Kasumi-1 (cell line): ENCODE measurements around the gene CACNA2D2.

Experiments
- DNase-seq, 2 experiments: peaks; one replicate each; lab custom pipeline; 2025; lab: John Stamatoyannopoulos, UW

Gene CACNA2D2

GRCh38 chr3:50325497-50326181, 177.8 kb downstream of the CACNA2D2 start:
- DNase-seq, result peak in 1 of 2 experiments; percentile 19

DNA sequence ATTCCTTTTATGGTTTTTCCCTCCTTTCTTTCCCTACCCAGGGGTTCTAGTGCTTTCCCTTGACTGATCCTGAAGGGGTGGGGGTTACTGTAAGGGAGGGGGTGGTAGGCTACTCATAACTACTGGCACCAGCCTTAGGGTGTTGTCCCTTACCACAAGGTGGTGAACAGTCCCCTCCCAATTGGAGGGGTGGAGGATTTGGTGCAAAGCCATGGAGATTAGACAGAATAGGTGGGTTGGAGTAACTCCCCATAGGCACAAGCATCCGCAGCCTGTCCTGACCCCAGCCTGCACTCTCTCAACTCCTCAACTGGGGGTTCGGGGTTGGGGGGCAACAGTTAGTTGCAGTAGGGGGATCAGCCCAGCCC, 178.3 kb downstream of the CACNA2D2 start:
- no peak for DNase-seq

- peak; percentile 48 to 78 for DNase-seq
Measured at GRCh38 chr3:50324351-50325112, 178.9 kb downstream of the CACNA2D2 start.

- DNase-seq, result no peak
Measured at GRCh38 chr3:50323614-50324199, 179.7 kb downstream of the CACNA2D2 start.

DNA sequence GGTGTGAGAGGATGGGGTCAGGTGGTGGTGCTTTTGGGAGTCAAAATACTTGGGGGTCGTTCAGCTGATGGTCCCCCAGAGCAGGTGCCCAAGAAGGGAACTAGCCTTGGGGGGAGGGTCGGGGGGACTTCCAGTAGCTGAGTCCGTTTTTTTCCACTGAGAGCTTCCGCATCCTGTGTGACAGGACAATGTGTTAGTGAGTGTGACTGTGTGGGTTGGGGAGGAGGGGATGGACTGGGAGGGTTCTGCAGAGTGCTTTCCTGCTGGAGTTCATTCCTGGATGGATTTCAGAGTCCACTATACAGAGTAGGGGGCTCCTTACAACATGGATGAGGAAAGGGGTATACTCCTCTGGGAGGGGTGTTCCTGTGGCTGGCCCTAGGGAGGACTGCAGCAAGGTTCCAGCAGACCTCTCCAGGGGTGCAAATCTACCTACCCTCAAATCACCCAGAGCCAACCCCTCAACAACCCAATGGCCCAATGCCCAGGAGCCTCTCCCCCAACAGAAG, 180.3 kb downstream of the CACNA2D2 start:
- no peak for DNase-seq

DNA sequence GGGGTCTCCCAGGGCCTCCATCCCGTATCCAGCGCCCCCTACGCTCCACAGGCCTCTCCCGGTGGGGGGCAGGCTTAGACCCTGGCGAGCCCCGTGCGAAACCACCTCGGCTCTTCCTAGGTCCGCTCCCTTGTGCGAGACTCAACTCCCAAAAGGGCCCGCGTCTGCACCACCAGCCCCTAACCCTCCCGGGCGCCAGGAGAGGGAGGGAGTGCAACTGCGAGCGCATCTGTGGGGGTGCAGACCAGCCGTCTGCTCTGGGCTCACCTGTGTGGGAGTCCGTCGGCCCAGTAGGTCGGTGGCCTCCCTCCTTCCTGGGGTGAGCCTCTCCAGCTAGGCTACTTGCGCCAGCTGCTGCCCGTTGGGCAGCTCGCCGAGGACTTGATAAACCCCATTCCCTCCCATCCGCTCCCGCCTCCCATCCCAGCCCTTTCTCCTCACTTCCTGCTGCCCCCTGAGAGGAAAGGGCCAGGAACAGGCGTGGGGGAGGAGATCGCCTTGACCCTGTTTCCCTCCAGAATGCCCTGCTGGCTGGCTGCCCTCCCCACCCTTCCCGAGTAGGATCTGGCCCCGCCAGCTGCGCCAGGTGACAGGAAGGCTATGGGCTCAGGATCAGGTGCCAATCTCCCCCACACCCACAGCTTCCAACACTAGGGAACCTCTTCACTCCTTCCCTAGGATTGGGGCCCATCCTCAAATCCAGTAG, 180.9 kb downstream of the CACNA2D2 start, which contains the start of gene HYAL2:
TSS of gene HYAL2 (minus strand) at position 360 of the 706 bp plus-strand sequence. CDS start 2,256 bp downstream, outside the sequence.
- DNase-seq, result no peak

DNA sequence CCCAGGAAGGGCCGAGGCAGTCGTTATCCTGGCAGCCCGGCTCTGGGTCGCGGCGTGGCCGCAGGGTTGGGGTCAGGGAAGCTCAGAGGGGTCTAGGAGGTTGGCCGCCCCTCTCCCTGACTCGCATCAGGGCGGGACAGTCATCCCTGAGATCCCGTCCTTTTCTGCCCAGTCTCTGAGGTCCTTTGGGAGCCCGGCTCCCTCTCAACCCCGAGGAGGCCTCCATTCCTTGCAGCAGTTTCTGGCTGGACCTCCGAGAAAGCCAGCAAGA, 181.4 kb downstream of the CACNA2D2 start:
- DNase-seq, result no peak

DNA sequence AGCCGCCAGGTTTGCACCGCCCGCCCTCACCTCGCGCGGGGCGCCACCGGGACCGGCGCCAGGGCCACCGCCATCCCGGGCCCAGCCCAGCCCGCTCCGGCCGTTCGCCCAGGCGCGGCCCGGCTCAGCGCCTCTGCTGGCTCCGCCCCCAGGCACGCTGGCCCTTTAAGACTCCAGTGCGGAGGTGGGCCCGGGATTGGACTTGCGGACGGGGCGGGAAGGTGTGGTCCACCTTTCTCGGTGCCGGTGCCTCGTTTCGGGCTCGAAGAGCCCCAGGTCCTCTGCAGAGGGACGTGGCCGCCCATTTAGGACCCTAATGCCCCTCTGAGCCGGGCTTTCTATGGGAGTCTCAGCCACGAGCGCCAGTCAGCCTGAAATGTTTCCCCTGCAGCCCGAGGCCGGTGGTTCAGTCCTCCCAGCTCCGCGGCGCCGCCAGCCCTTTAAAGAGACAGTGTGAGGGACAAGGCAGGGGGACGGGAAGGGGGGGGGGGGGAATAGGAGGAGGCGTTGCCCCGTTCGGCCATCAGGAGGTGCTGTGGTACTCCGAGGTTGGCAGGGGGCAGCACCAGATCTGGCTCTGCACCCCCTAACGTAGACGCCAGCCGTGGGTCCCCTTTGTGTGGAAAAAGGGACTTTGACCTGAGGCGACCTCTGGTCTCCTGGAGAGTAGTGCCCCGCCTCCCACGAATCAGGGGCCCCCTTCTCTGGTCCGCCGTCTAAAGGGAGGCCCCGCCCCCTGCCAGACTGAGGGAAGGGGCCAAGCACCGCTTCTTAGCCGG, 181.9 kb downstream of the CACNA2D2 start:
- peak; percentile 88 to 90 for DNase-seq

- peak; percentile 48 to 58 for DNase-seq
Measured at GRCh38 chr3:50320853-50321335, 182.5 kb downstream of the CACNA2D2 start.

DNA sequence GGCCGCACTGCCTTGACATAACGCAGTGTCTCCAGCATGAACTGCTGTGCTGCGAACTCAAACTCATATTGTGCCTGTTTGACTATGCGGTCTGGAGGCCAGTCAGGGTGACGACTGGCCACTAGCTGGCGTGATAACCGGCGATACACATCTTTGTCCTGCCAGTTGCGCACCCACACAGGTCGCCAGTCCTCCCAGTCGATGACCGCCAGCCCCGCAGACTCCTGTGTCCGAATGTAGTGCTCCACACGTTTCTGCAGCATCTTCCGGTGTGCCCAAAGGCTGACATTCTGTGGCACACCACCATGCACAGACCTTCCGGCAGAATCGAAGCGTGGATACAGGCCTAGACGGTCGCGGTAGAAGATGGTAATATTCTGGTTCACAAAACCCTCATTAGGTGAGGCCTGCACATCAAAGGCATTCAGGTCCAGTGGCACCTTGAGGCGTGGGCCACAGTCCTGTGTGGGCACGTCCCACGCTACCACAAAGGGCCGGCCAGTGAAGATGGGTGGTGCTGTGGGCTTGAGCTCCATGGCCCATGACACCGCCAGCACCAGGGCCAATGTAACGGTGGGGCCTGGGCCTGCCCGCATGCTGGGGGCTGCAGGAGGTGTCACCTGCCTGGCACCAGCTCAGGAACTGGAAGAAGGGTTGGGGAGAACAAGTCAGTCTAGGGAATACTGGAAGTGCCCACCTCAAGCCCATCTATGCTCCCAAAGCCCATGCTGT, 183.4 kb downstream of the CACNA2D2 start:
- DNase-seq, result no peak

DNA sequence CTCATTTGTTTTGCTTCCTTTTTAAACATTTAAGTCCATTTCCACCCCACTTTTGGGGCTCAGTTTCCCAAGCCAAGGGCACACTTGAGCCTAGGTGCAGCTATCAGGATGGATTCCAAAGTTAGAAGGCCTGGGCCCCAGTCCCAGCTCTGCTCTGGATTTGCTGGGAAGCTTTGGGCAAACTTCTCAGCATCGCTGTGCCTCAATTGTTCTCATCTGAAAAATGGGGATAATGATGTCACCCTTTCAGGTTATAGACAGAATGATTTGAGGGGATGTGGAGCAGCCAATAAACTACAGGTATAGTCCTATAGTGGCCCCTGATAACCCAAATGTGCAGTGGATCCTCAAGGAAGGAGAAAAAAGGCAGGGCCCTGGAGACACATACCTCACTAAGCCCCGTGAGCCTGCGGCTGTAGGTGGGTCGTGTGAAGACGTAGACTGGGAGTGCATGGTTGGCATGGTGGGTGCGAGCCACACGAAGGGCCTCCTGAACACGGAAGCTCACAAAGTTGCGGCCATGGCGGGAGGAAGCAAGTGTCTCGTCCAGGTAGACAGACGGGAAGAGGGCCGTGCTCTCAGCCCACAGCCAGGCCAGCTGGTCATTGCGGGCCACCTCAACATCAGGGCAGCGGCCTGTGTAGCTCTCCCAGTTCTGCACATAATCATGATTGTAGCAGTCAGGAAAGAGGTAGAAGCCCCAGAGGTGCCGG, 184.1 kb downstream of the CACNA2D2 start:
- no peak for DNase-seq

DNA sequence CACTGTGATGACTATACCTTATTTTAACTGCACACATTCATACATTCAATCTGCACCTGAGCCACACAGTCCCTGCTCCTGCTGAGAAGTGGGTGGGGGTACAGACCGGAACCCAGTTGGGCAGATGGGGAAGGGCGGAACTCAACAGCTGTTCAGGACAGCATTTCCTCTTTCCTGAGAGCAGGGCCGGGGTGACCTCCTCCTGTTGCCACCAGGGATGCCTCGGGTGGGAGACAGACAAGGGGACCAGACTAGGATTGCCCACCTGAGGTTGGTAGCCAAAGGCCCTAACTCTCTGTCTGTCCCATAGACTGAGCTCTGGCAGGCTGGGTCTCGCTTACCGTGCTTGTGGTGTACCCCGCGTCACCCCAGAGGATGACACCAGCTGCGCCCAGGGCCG, 184.8 kb downstream of the CACNA2D2 start:
- no peak for DNase-seq

DNA sequence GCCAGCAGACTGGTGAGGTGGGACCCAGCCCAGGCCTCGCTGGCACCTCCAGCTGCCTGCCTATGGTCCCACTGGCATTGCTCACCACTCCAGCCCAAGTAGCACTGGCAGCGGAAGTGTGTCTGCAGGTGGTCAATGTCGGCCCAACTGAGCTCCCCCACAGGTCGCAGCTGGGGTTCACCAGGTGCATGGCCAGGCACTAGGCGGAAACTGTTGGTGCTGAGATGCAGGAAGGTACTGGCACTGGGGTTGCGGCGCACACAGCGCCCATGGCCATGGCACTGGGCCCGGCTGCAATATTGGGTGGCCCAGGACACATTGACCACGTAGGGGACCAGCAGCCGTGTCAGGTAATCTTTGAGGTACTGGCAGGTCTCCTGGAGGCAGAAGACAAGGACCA, 185.3 kb downstream of the CACNA2D2 start:
- no peak for DNase-seq

DNA sequence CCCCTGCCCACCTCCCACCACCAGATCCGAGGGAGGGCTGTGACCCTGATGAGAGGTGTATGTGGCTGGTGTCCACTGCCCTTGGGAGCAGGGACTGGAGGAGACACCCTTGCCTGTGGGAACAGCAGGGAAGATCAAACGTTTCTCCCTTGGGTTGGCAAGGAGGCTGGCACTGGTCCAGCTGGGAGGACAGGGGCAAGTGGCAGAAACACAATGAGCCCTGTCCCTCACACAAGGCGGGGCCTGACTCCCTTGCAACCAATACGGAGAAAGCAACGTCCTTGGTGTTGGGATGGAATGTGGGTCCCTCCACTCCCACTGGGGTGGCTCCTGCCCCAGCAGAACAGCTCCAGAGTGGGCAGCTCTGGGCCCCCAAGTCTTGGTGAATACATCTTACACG, 186.1 kb downstream of the CACNA2D2 start:
- no peak for DNase-seq

- DNase-seq, result no peak
Measured at GRCh38 chr3:50316657-50317242, 186.7 kb downstream of the CACNA2D2 start.

DNA sequence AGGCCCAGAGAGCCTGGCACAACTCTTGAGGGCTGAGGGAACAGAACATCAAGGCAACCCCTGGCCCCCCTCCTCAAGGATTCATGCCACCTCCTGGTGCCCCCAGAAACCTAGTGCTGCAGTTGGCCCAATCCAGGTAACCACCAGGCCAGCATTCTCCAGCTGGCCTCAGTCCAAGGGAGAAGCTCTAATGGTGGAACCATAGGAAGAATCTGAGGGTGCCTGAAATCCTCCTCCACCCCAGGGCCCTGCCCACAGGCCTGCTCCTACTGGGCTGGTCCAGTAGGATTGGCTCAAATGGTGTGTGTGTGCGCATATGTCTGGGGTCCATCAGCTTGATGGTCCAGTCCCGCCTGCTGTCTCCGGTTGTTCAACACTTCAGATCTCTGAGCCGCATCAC, 188.6 kb downstream of the CACNA2D2 start:
- DNase-seq, result no peak

DNA sequence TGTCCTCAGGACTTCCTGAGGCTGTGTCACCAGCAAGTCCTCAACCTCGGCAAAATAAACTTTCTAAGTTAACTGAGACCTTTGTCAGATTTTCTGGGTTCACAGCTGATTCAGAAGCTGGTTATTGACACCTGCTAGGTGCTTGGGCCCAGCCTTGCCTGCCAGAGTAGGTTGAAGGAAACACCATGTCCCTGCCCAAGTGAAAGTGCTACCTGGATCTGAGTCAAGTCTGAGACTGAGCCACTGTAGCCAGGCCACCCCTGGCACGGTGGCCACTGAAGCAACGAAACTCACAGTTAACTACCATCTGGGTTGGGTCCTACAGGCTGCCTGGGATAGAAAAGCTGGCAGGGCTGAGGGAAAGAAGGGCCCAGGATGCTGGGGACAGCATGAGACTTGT, 189.1 kb downstream of the CACNA2D2 start:
- no peak for DNase-seq
